Astrocyte (in vitro differentiated cells and primary cell): ENCODE measurements around the gene NPIPB8. TPM values are rescaled to one million over a fixed set of nuclear protein-coding genes. Genes with fewer than 3 reads are reported as not detected.

Source experiments
- DNase-seq: peaks from one replicate; pipeline ENCODE4 v3.0.0-alpha.2; 2010; ENCODE audit warnings: low read depth
- FAIRE-seq: peaks from 2 replicates; lab custom pipeline; 2011; peaks lifted over from hg19 to GRCh38; lab: Jason Lieb, UNC
- H2AFZ ChIP-seq: 2 replicates; pipeline ENCODE4 v1.6.0; 2012; ENCODE audit warnings: low read depth, low read length, inconsistent platforms
- H3K27ac ChIP-seq: 2 replicates; pipeline ENCODE4 v1.5.1; 2011; ENCODE audit warnings: low read depth, low read length, inconsistent platforms
- H3K27me3 ChIP-seq: 2 replicates; pipeline ENCODE4 v1.6.0; 2011; ENCODE audit warnings: low read length, inconsistent platforms; ENCODE audit not compliant: insufficient read depth
- H3K36me3 ChIP-seq: 2 replicates; pipeline ENCODE4 v1.5.1; 2011; ENCODE audit warnings: low read length, inconsistent platforms; ENCODE audit not compliant: insufficient read depth
- H3K4me1 ChIP-seq: 2 replicates; pipeline ENCODE4 v1.5.1; 2011; ENCODE audit warnings: low read length, inconsistent platforms; ENCODE audit not compliant: insufficient read depth
- H3K4me2 ChIP-seq: 2 replicates; pipeline ENCODE4 v1.6.0; 2012; ENCODE audit warnings: low read length, inconsistent platforms
- H3K4me3 ChIP-seq: 2 replicates; pipeline ENCODE4 v1.5.1; 2011; ENCODE audit warnings: low read depth, mild to moderate bottlenecking, low read length, inconsistent platforms; ENCODE audit not compliant: insufficient read depth
- H3K79me2 ChIP-seq: 2 replicates; pipeline ENCODE4 v1.6.0; 2012; ENCODE audit warnings: mild to moderate bottlenecking, low read length, inconsistent platforms; ENCODE audit not compliant: insufficient read depth
- H3K9ac ChIP-seq: 2 replicates; pipeline ENCODE4 v1.6.0; 2012; ENCODE audit warnings: mild to moderate bottlenecking, low read length, inconsistent platforms
- H3K9me3 ChIP-seq: 2 replicates; pipeline ENCODE4 v1.5.1; 2012; ENCODE audit warnings: low read depth, mild to moderate bottlenecking, low read length, inconsistent platforms; ENCODE audit not compliant: insufficient read depth
- H4K20me1 ChIP-seq: 2 replicates; pipeline ENCODE4 v1.6.0; 2012; ENCODE audit warnings: low read length, inconsistent platforms; ENCODE audit not compliant: insufficient read depth
- H3K27ac Mint-ChIP-seq: one replicate; pipeline ENCODE4 v1.8.0; 2021; ENCODE audit warnings: mild to moderate bottlenecking, mixed read lengths; ENCODE audit not compliant: unreplicated experiment
- H3K27me3 Mint-ChIP-seq: one replicate; pipeline ENCODE4 v1.8.0; 2021; ENCODE audit warnings: low read depth, mixed read lengths; ENCODE audit not compliant: unreplicated experiment
- H3K36me3 Mint-ChIP-seq: one replicate; pipeline ENCODE4 v1.8.0; 2021; ENCODE audit warnings: low read depth, mixed read lengths; ENCODE audit not compliant: unreplicated experiment
- H3K4me1 Mint-ChIP-seq: one replicate; pipeline ENCODE4 v1.8.0; 2021; ENCODE audit warnings: low read depth, mixed read lengths; ENCODE audit not compliant: unreplicated experiment
- H3K4me3 Mint-ChIP-seq: one replicate; pipeline ENCODE4 v1.8.0; 2021; ENCODE audit warnings: mild to moderate bottlenecking, moderate library complexity, mixed read lengths; ENCODE audit not compliant: unreplicated experiment
- H3K9me3 Mint-ChIP-seq: one replicate; pipeline ENCODE4 v1.8.0; 2021; ENCODE audit warnings: mild to moderate bottlenecking, mixed read lengths; ENCODE audit not compliant: unreplicated experiment
- CTCF ChIP-seq: IDR thresholded peaks from 2 replicates; pipeline ENCODE4 v1.5.1; 2011; ENCODE audit warnings: low read depth, mild to moderate bottlenecking, inconsistent platforms, low read length, moderate library complexity; ENCODE audit not compliant: insufficient read depth
- EZH2 ChIP-seq: IDR thresholded peaks from 2 replicates; pipeline ENCODE4 v1.6.1; 2012; ENCODE audit warnings: mild to moderate bottlenecking, low read length, inconsistent platforms; ENCODE audit not compliant: insufficient read depth
- total RNA-seq: library from RNA; stranded (reverse); gene quantifications from 2 replicates; pipeline ENCODE4 v1.2.1, GENCODE V29; 2021

Gene NPIPB8
- total RNA-seq, 1 donor from 2014 or later = not detected

- H3K27ac Mint-ChIP-seq = no peak overlapping the region
- peaks cover 25% of the 10 kb centered on the region for H3K27me3 Mint-ChIP-seq
- H3K9me3 Mint-ChIP-seq = no peaks in the 10 kb centered on the region
- Histone ChIP-seq H3K4me3 (no peak overlapping the region), H3K27ac (no peak overlapping the region), H3K4me2 (no peak overlapping the region), H3K36me3 (no peaks in the 10 kb centered on the region), H3K9me3 (no peaks in the 10 kb centered on the region), H3K27me3 (no peaks in the 10 kb centered on the region), H4K20me1 (no peaks in the 10 kb centered on the region), H2AFZ (no peak overlapping the region), H3K9ac (no peak overlapping the region), H3K4me1 (no peaks in the 10 kb centered on the region), H3K79me2 (no peaks in the 10 kb centered on the region)
- no peak for DNase-seq
- H3K36me3 Mint-ChIP-seq = no peaks in the 10 kb centered on the region
- H3K4me1 Mint-ChIP-seq = no peaks in the 10 kb centered on the region
- H3K4me3 Mint-ChIP-seq = no peak overlapping the region
- no peak for TF ChIP-seq EZH2
- TF ChIP-seq CTCF = no peak
- no peak for FAIRE-seq
These were observed 34.3 kb upstream of the NPIPB8 start for GRCh38 chr16:28603381-28604185.

- Histone ChIP-seq H4K20me1 (no peaks in the 10 kb centered on the region), H3K4me2 (no peak overlapping the region), H3K4me1 (no peaks in the 10 kb centered on the region), H3K27me3 (no peaks in the 10 kb centered on the region), H3K79me2 (no peaks in the 10 kb centered on the region), H3K27ac (no peak overlapping the region), H2AFZ (no peak overlapping the region), H3K36me3 (no peaks in the 10 kb centered on the region), H3K4me3 (no peak overlapping the region), H3K9me3 (no peaks in the 10 kb centered on the region), H3K9ac (no peak overlapping the region)
- H3K27me3 Mint-ChIP-seq = peaks cover 25% of the 10 kb centered on the region
- no peaks in the 10 kb centered on the region for H3K4me1 Mint-ChIP-seq
- no peaks in the 10 kb centered on the region for H3K36me3 Mint-ChIP-seq
- FAIRE-seq (no peak), DNase-seq (no peak)
- H3K27ac Mint-ChIP-seq = no peak overlapping the region
- H3K4me3 Mint-ChIP-seq = no peak overlapping the region
- TF ChIP-seq EZH2 (no peak), CTCF (no peak)
- no peaks in the 10 kb centered on the region for H3K9me3 Mint-ChIP-seq
These were observed 33.7 kb upstream of the NPIPB8 start for GRCh38 chr16:28604186-28604565.
